ENCODE data around the gene ZBTB8B.
"Not testable (repeated sequence)": the region's sequence is repeated elsewhere in the genome, so short reads cannot be mapped to it uniquely, and the experiment has no call there.

The ZBTB8B gene

DNA sequence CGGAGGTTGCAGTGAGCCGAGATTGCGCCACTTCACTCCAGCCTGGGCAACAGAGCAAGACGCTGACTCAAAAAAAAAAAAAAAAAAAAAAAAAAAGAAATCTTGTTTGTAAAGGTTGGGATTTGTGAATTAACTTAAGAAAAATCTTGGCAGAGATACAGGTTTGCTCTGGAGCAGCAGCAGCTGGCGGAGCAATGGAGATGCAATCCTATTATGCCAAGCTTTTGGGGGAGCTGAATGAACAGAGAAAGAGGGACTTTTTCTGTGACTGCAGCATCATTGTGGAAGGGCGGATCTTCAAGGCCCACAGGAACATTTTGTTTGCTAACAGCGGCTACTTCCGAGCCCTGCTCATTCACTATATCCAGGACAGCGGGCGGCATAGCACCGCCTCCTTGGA is 5.6 kb downstream of the ZBTB8B start:
- no peak for DNase-seq (ENCODE audit: low spot score)

DNA sequence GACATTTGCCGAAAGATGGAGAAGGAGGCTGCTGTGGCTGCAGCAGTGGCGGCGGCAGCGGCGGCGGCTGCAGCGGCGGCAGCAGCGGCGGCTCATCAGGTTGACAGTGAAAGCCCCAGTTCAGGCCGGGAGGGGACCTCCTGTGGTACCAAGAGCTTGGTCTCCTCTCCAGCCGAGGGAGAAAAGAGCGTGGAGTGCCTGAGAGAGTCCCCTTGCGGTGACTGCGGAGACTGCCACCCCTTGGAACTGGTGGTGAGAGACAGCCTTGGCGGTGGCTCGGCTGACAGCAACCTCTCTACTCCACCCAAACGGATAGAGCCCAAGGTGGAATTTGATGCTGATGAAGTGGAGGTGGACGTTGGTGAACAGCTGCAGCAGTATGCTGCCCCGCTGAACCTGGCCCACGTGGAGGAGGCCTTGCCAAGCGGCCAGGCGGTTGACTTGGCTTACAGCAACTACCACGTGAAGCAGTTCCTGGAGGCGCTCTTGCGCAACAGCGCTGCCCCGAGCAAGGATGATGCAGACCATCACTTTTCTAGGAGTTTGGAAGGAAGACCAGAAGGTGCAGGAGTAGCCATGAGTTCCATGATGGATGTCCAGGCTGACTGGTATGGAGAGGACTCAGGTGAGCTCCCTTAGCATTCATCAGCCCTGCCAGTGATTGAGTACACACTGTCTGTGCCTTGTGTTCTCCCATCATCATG is 6.3 kb downstream of the ZBTB8B start:
- no peak for DNase-seq (ENCODE audit: low spot score)

DNA sequence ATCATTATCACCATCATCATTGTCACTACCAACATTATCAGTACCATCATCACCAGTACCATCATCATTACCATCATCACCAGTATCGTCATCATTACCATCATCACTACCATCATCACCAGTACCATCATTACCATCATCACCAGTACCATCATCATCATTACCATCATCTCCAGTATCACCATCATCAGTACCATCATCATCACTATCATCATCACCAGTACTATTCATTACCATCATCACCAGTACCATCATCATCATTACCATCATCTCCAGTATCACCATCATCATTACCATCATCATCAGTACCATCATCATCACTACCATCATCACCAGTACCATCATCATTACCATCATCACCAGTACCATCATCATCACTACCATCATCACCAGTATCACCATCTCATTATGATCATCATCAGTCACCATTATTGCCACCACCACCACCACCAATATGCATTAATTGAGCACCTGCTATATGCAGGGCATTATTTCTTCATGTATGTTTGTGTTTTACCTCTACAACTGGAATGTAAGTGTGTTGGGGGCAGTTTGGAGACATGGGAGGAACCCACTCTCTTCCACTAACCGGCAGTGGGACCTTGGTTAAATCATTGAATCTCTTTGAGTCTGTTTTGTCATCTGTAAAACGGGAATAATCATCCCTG is 7.0 kb downstream of the ZBTB8B start:
- no peak for DNase-seq (ENCODE audit: low spot score)

DNA sequence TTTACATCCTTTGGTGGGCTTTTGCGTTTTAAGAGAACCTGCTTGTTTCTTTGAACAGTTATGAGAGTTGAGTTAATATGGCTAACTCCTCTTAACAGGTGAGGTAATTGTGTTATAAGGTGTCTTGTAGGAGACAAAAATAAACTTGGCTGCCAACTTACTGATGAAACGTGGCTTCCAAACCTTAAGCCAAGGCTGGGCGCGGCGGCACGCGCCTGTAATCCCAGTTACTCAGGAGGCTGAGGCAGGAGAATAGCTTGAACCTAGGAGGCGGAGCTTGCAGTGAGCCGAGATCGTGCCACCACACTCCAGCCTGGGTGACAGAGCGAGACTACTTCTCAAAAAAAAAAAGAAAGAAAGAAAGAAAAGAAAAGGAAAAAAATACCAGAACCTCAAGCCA is 8.1 kb downstream of the ZBTB8B start:
- DNase-seq (ENCODE audit: low spot score): not testable (repeated sequence)

DNA sequence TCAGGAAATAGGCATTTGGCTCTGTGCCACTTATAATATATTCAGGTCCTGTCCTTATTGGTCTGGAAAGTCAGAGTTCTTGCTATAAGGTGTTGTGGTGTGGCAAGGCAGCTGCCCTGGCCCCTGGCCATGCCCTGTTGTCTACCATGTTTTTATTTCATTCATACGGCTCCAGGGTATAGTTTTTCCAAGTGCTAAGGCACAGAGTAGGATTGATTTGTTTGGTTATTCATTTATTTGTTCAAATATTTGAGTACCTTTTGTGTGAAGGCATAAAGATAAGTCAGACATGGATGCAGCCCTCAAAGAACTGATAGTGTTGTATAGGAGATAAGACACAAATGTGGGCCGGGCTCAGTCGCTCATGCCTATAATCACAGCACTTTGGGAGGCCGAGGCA is 10.1 kb downstream of the ZBTB8B start:
- no peak for DNase-seq (ENCODE audit: low spot score)

DNA sequence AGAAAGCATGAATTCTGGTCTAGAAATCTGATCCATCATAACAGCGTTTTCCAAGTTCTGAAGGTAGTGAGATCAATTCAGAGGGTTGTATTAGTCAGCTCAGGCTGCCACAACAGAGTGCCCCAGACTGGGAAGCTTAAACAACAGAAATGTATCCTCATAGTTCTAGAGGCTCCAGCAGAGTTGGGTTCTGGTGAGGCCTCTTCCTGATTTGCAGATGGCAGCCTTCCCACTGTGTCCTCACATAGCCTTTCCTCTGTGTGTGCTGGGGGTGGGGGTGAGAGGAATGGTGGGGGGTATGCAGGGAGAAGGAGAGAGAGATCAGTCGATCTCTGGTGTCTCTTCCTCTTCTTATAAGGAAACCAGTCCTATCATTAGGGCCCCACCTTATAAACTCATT is 15.1 kb downstream of the ZBTB8B start:
- DNase-seq (ENCODE audit: low spot score): no peak

DNA sequence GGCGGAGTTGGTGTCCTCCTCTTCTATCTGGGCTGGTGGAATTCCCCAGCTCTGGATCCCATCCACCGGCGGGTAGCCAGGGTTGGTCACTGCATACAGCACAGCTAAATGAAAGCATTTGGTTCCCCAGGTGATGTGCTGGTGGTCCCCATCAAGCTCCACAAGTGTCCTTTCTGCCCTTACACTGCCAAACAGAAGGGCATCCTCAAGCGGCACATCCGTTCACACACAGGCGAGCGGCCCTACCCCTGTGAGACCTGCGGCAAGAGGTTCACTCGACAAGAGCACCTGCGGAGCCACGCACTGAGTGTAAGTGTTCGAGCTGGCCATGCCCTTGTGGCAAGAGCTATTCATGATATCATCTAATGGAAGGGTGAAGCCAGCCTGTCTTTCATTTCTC is 15.9 kb downstream of the ZBTB8B start:
- DNase-seq (ENCODE audit: low spot score): no peak

DNA sequence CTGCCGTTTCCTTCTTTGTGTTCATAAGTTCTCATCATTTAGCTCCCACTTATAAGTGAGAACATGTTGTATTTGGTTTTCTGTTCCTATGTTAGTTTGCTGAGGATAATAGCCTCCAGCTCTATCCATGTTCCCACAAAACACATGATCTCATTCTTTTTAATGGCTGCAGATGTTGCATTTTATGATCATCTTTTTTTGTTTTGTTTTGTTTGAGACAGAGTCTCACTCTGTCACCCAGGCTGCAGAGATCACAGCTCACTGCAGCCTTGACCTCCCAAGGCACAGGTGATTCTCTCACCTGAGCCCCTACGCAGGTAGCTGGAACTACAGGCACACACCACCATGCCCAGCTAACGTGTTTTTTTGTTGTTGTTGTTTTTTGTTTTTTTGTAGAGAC is 16.9 kb downstream of the ZBTB8B start:
- not testable (repeated sequence) for DNase-seq (ENCODE audit: low spot score)

DNA sequence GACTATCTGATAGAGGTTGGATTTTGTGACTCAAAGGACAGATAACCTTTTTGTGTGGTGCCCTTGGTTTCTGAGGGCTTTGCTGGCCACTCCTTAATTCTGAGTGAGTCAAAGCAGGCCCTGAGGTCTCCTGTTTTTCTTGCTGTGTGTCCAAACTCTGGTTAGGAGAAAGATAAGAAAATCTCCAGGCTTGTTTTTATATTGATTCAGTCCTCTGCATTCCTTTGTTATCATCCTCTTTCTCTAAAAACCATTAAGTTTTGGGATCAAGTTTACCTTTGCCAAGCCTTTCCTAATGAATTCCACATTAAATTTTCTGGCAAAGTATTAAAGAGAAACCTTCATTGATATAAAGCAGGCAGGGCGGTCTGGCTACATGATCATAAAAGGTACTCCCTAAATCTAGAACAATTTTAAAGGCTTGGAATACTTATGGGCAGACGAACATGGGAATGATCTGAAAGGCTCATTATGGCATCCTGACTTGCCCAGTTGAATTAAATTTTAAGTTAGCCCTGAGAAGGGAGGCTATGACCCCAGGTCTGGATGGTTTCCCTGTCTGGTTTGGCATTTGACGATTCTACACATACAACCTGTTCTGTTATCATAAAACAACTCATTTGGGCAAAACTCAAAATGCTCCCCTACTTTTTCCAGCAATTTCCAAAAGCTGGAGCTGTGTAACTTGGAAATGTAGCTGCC is 20.8 kb downstream of the ZBTB8B start:
- no peak for DNase-seq (ENCODE audit: low spot score)

DNA sequence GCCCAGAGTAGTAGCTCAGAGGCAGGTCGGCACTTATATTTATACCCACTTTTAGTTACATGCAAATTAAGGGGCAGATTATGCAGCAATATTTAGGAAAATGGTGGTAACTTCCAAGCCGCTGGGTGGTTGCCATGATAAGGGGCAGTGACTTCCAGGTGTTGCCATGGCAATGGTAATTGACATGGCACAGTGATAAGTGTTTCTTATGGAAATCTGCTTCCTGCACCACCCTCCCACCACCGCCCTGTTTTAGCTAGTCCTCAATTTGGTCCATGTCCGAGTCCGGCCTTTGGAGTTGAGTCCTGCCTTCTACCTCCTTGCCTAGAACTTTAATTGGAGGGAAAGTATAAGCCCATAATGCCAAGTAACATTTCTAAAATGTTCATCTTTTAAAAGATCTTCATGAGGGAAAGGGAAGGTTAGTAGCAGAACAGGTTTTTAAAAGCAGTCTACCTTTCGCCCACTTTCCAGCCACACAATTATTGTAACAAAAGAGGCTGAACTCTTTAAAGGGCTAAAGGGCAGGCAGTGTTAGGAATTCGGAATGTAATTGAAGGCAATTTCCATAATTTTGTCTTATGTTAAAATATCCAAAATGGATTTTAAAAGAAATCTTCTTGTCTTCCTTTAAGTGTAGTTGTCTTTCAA is 21.7 kb downstream of the ZBTB8B start:
- DNase-seq (ENCODE audit: low spot score): no peak

DNA sequence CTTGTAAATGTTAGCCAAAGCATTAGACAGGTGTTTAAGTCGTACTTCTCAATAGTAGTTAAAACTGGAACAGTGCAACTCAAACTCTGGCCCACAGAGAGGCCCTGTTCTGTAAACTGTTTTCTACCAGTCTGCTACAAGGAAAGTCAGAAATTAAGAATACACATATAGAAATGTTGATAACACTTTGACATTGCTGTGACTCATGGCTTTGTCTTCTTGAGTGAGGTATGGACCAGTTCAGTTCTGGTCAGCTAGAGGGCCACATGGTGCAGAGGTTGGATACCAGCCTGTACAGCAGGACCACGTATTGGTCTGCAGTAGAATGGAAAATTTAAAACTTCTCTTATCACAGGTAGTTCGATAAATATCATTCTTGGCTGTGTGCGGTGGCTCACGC is 22.3 kb downstream of the ZBTB8B start:
- no peak for DNase-seq (ENCODE audit: low spot score)

DNA sequence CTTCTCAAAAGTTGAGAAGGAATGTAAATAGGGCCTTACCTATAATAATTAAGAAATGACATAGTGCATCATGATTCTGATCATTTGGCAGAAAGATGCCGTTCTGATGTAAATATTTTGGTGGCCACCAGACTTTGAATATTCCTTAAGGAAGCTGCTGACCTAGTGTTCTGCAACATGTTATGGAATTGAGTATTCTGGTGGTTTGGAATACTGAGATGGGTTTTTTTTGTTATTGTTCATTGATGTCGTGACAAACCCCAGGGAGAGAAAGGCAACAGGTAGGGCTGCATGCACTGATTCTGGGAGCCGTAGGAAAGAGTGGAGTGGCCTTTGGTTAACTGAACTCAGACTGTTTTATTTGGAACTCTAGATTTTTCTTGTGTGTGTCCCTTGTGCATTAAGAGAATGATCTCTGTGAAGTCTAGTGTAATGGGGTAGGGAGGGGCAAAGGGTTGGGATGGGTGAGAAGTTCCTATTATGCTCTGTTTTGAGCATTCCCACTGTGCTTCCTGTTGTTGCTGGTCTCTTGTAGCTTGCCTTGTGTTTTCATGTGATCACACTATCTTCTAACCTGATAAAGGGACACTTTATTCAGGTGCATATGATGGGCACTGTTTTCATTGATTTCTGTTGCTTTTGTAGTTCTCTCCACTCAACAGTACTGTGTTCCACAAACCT is 25.0 kb downstream of the ZBTB8B start:
- no peak for DNase-seq (ENCODE audit: low spot score)

DNA sequence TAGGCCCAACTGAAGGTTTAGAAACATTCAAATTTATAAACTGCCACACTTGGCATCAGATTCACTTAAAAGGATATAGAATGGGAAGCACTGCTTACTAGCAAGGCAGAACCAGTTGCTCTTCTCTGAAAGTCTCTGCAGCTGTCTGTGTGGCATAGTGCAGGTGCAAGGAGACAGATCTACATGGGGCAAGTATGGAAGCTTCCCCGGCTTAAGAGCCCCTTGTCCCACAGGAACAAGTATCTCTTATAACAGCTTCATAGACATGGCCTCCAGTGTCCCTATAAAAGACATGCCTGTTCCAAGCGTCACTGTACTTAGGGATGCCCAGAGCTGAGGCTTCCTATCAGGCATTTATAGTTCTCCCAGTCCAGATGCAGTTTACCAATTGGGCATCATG is 26.5 kb downstream of the ZBTB8B start:
- DNase-seq (ENCODE audit: low spot score): no peak

DNA sequence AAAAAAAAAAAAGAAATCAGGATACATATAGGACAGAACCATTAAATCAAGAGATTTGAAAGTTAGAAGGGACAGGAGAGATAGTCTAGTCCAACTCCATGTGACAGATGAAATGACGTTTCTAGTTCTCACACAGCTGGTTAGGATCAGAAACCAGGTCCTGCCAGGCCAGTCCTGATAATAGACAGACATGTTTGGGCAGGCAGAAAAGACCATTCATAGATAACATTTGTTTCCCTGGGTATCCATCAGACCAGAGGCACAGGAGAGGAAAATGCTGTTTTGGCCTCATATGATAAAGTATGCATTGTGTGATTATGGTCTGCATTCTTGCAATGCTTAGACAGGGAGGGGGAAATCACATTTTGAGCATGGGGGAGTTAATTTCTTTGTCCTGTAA is 29.3 kb downstream of the ZBTB8B start:
- no peak for DNase-seq (ENCODE audit: low spot score)

DNA sequence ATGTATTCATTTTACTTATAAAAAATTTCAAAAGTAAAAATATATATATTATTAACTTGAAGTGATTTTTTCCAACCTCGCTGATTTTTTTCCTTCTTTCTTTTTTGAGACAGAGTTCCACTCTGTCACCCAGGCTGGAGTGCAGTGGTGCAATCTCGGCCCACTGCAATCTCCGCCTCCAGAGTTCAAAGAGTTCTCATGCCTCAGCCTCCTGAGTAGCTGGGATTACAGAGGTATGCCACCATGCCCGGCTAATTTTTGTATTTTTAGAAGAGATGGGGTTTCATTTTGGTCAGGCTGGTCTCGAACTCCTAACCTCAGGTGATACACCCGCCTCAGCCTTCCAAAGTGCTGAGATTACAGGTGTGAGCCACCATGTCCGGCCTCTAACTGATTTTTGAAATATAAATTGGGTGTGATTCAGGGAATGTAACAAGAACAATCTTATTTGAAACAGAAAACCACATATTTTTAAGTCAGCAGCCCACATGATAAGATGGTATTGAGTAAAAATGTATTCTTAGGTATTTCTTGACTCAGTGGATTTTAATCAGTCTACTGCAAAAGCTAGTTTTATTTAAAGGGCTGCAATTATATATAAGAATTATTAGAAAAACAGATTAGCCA is 30.0 kb downstream of the ZBTB8B start:
- DNase-seq (ENCODE audit: low spot score): no peak

DNA sequence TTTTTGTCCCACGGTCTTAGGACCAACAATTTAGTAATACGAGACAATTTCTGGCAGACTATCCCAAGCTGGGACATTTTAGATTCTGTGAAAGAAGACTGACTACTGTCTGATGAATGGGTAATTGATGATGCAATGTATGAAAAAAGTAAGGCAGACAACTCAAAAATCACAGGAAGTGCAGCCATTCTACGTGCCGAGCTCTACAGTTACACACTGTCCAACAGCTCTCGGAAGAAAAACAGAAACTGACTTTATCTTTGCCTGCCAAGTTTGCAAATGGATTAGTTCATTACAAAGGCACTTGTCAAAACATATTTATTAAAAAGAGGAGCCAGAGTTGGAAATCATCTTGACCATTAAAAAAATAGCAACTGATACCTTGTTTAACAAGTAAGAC is 31.3 kb downstream of the ZBTB8B start:
- no peak for DNase-seq (ENCODE audit: low spot score)

DNA sequence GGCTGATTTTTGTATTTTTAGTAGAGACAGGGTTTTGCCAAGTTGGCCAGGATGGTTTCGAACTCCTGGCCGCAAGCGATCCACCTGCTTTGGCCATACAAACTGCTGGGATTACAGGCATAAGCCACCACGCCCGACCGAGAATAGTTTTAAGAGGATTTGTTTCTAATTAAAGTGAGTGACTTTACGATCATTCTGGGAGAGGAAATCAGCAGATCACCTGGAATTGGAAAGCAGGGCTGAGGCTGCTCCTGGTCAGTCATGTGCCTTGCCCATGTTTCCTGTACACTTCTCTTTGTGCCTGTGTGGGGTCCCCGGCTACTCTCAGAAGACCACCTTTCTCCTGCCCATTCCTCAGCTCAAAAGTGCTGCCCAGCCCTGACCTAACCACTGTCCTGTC is 33.9 kb downstream of the ZBTB8B start:
- no peak for DNase-seq (ENCODE audit: low spot score)

DNA sequence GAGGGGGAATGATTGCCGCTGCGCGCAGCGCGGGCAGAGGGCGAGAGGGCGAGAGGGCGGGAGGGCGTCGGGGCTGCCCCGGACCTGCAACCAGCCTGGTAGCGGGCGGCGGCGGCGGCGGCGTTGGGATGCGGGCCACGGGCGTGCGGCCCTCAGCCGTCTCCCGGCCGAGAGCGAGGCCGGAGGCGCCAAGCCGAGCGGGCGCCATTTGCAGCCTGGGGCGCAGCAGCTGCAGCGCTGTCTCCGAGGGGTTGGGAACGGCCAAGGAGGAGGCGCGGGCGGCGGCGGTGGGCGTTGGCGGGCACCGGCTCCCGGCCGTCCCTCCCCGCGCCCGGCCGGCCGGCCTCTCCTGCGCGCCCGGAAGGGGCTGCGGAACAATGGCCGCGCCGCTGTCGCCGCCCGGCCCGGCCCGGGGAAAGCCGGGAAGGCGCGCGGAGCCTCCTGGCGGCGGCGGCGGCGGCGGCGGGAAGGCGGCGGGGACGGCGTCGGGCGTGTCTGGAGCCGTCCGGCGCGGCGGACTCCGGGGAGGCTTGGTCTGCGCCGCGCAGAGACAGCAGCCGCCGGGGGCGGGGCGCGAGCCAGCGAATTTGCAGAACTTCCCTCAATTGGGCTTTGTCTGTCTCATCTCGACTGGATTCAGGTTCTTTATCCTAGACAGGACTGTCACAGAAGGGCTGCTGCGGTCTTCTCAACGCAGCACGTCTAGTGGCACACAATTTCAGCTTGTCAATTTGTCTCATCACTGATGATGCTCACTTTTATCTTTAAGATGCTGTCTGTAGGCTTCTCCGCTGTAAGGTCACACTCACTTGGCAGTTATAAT is 35.7 kb downstream of the ZBTB8B start:
- no peak for DNase-seq (ENCODE audit: low spot score)

DNA sequence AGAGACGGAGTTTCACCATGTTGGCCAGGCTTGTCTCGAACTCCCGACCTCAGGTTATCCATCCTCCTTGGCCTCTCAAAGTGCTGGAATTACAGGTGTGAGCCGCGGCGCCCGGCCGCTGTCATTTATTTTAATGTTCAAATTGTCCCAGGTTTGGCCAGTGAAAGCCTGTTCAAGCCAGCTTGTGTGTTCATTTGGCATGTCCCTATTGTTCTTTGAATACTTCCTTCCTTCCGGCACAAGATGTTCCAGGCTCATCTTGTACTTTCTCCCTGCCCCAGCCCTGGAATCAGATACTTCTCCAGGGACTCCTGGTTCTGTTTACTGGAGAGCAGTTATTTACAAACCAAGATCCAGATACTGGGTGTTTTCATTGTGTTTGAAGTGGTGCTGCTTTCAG is 37.0 kb downstream of the ZBTB8B start:
- no peak for DNase-seq (ENCODE audit: low spot score)

DNA sequence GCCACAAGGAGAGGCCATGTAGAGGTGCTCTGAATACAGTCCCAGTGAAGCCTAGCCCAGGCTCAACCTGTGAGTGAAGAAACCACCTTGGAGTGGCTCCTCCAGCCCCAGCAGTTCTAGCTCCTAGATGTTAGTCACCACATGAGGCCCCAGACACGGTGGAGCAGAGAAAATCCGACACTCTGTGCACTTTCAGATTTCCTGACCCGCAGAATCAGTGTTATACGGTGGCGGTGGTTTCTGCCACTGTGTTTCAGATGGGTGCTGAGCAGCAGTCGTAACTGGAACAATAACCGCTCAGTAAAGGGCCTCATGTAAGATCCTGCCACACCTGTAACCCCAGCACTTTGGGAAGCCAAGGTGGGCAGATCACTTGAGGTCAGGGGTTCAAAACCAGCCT is 38.3 kb downstream of the ZBTB8B start:
- DNase-seq (ENCODE audit: low spot score): no peak

DNA sequence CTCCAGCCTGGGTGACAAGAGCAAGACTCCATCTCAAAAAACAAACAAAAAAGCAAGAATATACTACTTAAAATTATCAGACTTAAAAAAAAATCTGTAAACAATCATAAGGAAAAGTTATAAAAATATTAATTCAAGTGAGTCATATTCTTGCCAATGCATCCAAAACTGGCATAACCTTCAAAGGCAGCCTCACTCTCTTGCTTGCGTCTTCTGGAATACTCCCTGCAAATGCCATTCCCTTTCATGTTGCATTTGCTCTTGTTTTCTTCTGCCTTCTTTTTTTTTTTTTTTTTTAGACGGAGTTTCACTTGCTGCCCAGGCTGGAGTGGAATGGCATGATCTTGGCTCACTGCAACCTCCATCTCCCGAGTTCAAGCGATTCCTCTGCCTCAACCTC is 42.1 kb downstream of the ZBTB8B start:
- no peak for DNase-seq (ENCODE audit: low spot score)
